ENCODE results near the gene FHIT.

DNA sequence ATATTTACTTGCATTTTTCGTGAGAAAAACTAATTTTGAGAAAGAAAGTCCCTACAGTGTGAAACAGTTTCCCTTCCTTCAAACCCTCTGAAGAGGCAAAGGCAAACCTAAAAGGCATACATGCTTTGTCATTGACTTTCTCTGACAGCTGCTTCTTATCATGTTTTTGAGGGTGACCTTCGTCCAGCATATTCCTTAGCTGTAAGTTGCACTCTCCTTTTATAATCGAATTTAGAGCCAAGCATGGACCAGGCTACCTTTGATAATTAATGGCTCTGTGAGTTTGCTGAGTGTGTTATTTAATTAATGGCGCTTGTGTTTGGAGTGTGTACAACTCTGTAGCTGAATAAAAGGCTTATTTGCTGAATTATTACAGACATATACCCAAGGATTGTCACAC is 1517.2 kb downstream of the FHIT start:
- TF ChIP-seq, protein P1, sequence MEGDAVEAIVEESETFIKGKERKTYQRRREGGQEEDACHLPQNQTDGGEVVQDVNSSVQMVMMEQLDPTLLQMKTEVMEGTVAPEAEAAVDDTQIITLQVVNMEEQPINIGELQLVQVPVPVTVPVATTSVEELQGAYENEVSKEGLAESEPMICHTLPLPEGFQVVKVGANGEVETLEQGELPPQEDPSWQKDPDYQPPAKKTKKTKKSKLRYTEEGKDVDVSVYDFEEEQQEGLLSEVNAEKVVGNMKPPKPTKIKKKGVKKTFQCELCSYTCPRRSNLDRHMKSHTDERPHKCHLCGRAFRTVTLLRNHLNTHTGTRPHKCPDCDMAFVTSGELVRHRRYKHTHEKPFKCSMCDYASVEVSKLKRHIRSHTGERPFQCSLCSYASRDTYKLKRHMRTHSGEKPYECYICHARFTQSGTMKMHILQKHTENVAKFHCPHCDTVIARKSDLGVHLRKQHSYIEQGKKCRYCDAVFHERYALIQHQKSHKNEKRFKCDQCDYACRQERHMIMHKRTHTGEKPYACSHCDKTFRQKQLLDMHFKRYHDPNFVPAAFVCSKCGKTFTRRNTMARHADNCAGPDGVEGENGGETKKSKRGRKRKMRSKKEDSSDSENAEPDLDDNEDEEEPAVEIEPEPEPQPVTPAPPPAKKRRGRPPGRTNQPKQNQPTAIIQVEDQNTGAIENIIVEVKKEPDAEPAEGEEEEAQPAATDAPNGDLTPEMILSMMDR (IDR thresholded peaks at IDR 0.05), result no peak
- no peak for TF ChIP-seq EZH2phosphoT487 (IDR thresholded peaks at IDR 0.05)
- no peak for TF ChIP-seq EZH2 (IDR thresholded peaks at IDR 0.05)

All from neural progenitor cell (in vitro differentiated cells).